ENCODE data around the gene RAB4A.

GRCh38 chr1:229334716-229335115 is 63.8 kb downstream of the RAB4A start:
- TF ChIP-seq POLR2A (IDR thresholded peaks at IDR 0.05) (no peak), POLR2AphosphoS5 (IDR thresholded peaks at IDR 0.05) (no peak)
- TF ChIP-seq, protein P1, sequence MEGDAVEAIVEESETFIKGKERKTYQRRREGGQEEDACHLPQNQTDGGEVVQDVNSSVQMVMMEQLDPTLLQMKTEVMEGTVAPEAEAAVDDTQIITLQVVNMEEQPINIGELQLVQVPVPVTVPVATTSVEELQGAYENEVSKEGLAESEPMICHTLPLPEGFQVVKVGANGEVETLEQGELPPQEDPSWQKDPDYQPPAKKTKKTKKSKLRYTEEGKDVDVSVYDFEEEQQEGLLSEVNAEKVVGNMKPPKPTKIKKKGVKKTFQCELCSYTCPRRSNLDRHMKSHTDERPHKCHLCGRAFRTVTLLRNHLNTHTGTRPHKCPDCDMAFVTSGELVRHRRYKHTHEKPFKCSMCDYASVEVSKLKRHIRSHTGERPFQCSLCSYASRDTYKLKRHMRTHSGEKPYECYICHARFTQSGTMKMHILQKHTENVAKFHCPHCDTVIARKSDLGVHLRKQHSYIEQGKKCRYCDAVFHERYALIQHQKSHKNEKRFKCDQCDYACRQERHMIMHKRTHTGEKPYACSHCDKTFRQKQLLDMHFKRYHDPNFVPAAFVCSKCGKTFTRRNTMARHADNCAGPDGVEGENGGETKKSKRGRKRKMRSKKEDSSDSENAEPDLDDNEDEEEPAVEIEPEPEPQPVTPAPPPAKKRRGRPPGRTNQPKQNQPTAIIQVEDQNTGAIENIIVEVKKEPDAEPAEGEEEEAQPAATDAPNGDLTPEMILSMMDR (IDR thresholded peaks at IDR 0.05): no peak

Data from breast epithelium (tissue), 3 donors.